Naive thymus-derived CD4-positive, alpha-beta T cell (primary cell): ENCODE measurements around the gene C19orf73. TPM values are rescaled to one million over a fixed set of nuclear protein-coding genes. Genes with fewer than 3 reads are reported as not detected.

Experiments
- ATAC-seq: fragments of 150-1000 bp; cut with Tn5 transposase; 2 replicates; pipeline ENCODE4 v1.10.0; 2021; ENCODE audit warnings: mild to moderate bottlenecking, moderate library complexity
- CTCF ChIA-PET: fragments of 350-600 bp; sonication (Branson Sonifier 250); formaldehyde crosslinking; loops from one replicate; lab custom pipeline; 2021; ENCODE audit warnings: antibody characterized with exemption; lab: Charles Lee
- POLR2A ChIA-PET: fragments of 350-600 bp; sonication (Branson Sonifier 250); formaldehyde crosslinking; loops from one replicate; lab custom pipeline; 2021; ENCODE audit warnings: antibody characterized with exemption, inconsistent platforms; lab: Charles Lee
- DNase-seq, 9 donors: peaks; one replicate each; pipeline versions ENCODE4 v3.0.0 to v3.0.0-alpha.2; 2020 to 2022; ENCODE audit warnings: mixed read lengths in 1 of 9
- H3K27ac ChIP-seq: one replicate; pipeline ENCODE4 v1.7.0; 2013; ENCODE audit warnings: mild to moderate bottlenecking, low read depth, low read length, moderate library complexity
- H3K27me3 ChIP-seq, 2 donors: one replicate each; pipeline ENCODE4 v1.7.0; 2013; ENCODE audit warnings: low read length in 2 of 2, mild to moderate bottlenecking in 2 of 2, moderate library complexity in 2 of 2; ENCODE audit not compliant: control insufficient read depth in 2 of 2, insufficient read depth in 2 of 2
- H3K36me3 ChIP-seq, 3 experiments: 1 replicate in 2 of 3; 2 replicates in 1 of 3; pipeline ENCODE4 v1.7.0; 2013; ENCODE audit warnings: low read length in 3 of 3, mild to moderate bottlenecking in 3 of 3, moderate library complexity in 1 of 3; ENCODE audit not compliant: insufficient read depth in 3 of 3, control insufficient read depth in 2 of 3
- H3K4me1 ChIP-seq, 2 donors: one replicate each; pipeline ENCODE4 v1.7.0; 2013; ENCODE audit warnings: low read length in 2 of 2, mild to moderate bottlenecking in 2 of 2, moderate library complexity in 1 of 2; ENCODE audit not compliant: control insufficient read depth in 2 of 2, insufficient read depth in 2 of 2
- H3K4me3 ChIP-seq: 2 replicates; pipeline ENCODE4 v1.7.0; 2013; ENCODE audit warnings: mild to moderate bottlenecking, low read length
- H3K9me3 ChIP-seq, 3 experiments: 1 replicate in 2 of 3; 2 replicates in 1 of 3; pipeline ENCODE4 v1.7.0; 2013; ENCODE audit warnings: low read length in 3 of 3; ENCODE audit not compliant: control insufficient read depth in 2 of 3
- H3K27ac Mint-ChIP-seq, 9 donors: one replicate each; pipeline ENCODE4 v1.8.0; 2020 to 2022; ENCODE audit warnings: mixed read lengths in 9 of 9, mild to moderate bottlenecking in 8 of 9, moderate library complexity in 5 of 9, inconsistent platforms in 2 of 9
- H3K27me3 Mint-ChIP-seq, 5 donors: one replicate each; pipeline ENCODE4 v1.8.0; 2021 to 2022; ENCODE audit warnings: mixed read lengths in 5 of 5, mild to moderate bottlenecking in 1 of 5
- H3K36me3 Mint-ChIP-seq, 5 donors: one replicate each; pipeline ENCODE4 v1.8.0; 2020 to 2022; ENCODE audit warnings: mixed read lengths in 5 of 5, mild to moderate bottlenecking in 3 of 5, inconsistent platforms in 1 of 5
- H3K4me1 Mint-ChIP-seq, 7 donors: one replicate each; pipeline ENCODE4 v1.8.0; 2020 to 2022; ENCODE audit warnings: mixed read lengths in 7 of 7, mild to moderate bottlenecking in 3 of 7, inconsistent platforms in 1 of 7
- H3K4me3 Mint-ChIP-seq, 10 donors: one replicate each; pipeline ENCODE4 v1.8.0; 2020 to 2022; ENCODE audit warnings: mild to moderate bottlenecking in 10 of 10, mixed read lengths in 10 of 10, moderate library complexity in 6 of 10, inconsistent platforms in 2 of 10
- H3K9me3 Mint-ChIP-seq, 11 donors: one replicate each; pipeline ENCODE4 v1.8.0; 2020 to 2022; ENCODE audit warnings: mixed read lengths in 11 of 11, mild to moderate bottlenecking in 4 of 11, inconsistent platforms in 1 of 11, moderate library complexity in 1 of 11
- intact Hi-C, 2 donors: fragments of 100-400 bp; cut with micrococcal nuclease; formaldehyde crosslinking; loops; one replicate each; pipeline ENCODE4 v1.15.1; 2023
- polyA plus RNA-seq, 2 donors: library from polyadenylated mRNA; unstranded; fragments of 300-500 nt; fragmentation: Illumina TruSeq; gene quantifications; one replicate each; pipeline ENCODE4 v1.2.3, GENCODE V29; 2021
- total RNA-seq, 6 experiments: library from RNA in 5 of 6; stranded (reverse) in 5 of 6; gene quantifications; 1 replicate in 5 of 6; 2 replicates in 1 of 6; pipeline ENCODE4 v1.2.3 and lab custom pipeline; 2021 to 2026

Gene C19orf73
- total and polyA plus RNA-seq, 7 experiments from 2014 or later, result 1.3 to 4.8 (median 2.3) TPM

DNA sequence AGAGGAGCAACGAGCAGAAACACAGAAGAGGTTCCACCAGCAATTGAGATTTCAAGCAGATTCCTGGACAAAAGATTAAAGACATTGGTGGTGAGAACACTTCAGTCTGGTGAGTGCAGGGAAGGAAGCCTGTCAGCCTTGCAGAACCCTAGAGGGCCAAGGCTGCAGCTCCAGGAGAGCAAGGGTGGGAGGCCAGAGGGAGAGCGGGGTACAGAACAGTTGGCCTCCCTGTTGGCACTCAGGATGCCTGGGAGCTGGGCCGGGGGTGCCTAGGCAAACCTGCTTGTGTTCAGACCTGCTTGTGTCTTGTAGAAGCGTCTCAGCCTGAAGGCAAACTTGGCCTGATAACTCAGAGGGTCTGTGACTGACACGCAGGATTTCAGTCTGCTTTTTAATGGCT is 9.9 kb downstream of the C19orf73 start:
- POLR2A ChIA-PET, result no interaction called here
- no peaks in the 10 kb centered on the region for H3K9me3 ChIP-seq
- H3K27ac ChIP-seq, result no peak overlapping the region
- H3K36me3 ChIP-seq, result peaks cover 0 to 52% (median 15%) of the 10 kb centered on the region in 3 experiments
- H3K4me1 Mint-ChIP-seq, result peaks cover 9 to 29% (median 18%) of the 10 kb centered on the region in 7 donors
- DNase-seq (no peak), ATAC-seq (no peak)
- H3K4me3 ChIP-seq, result no peak overlapping the region
- H3K27me3 ChIP-seq, result no peaks in the 10 kb centered on the region
- peak overlapping the region in 1 of 10 donors; percentile 46 for H3K4me3 Mint-ChIP-seq
- H3K36me3 Mint-ChIP-seq, result peaks cover 5 to 28% (median 16%) of the 10 kb centered on the region in 5 donors
- CTCF ChIA-PET, result interaction anchor here (0.9 to 1.0 kb wide), 2 partner anchors 8 to 12 kb away, joined by 3 read pairs; no protein-coding TSS in a partner anchor
- H3K27ac Mint-ChIP-seq, result peak overlapping the region in 3 of 9 donors; percentile 10 to 40 (median 34)
- peaks cover 4 to 5% of the 10 kb centered on the region in 2 donors for H3K4me1 ChIP-seq
- peaks cover 0 to 2% (median 0%) of the 10 kb centered on the region in 11 donors for H3K9me3 Mint-ChIP-seq
- intact Hi-C loops, result no loop called here
- H3K27me3 Mint-ChIP-seq, result no peaks in the 10 kb centered on the region

DNA sequence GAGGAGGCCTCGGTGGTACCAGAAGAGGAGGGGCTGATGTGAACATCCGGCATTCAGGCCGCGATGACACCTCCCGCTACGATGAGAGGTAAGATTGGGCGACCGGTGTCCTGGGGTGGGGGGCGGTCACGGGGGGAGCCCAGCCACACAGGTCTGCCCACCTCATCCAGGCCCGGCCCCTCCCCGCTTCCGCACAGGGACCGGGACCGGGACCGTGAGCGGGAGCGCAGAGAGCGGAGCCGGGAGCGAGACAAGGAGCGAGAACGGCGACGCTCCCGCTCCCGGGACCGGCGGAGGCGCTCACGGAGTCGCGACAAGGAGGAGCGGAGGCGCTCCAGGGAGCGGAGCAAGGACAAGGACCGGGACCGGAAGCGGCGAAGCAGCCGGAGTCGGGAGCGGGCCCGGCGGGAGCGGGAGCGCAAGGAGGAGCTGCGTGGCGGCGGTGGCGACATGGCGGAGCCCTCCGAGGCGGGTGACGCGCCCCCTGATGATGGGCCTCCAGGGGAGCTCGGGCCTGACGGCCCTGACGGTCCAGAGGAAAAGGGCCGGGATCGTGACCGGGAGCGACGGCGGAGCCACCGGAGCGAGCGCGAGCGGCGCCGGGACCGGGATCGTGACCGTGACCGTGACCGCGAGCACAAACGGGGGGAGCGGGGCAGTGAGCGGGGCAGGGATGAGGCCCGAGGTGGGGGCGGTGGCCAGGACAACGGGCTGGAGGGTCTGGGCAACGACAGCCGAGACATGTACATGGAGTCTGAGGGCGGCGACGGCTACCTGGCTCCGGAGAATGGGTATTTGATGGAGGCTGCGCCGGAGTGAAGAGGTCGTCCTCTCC is 11.1 kb downstream of the C19orf73 start:
- peaks cover 5 to 28% (median 16%) of the 10 kb centered on the region in 5 donors for H3K36me3 Mint-ChIP-seq
- Histone ChIP-seq H3K4me3 (no peak overlapping the region), H3K27me3 (no peaks in the 10 kb centered on the region), H3K9me3 (no peaks in the 10 kb centered on the region), H3K4me1 (no peaks in the 10 kb centered on the region), H3K27ac (no peak overlapping the region), H3K36me3 (peaks cover 0 to 64% (median 15%) of the 10 kb centered on the region in 3 experiments)
- ChIA-PET POLR2A (no interaction called here), CTCF (interaction anchor here (0.6 kb wide), 2 partner anchors 28 to 415 kb away, joined by 3 to 4 read pairs; no protein-coding TSS in a partner anchor)
- intact Hi-C loops, result loop anchor here in 1 of 2 donors (2.0 kb wide), 1 partner anchor 23 kb away; the partner anchor contains the start of gene SNRNP70
- DNase-seq, result no peak
- peaks cover 0 to 2% (median 0%) of the 10 kb centered on the region in 11 donors for H3K9me3 Mint-ChIP-seq
- no peak overlapping the region for H3K4me3 Mint-ChIP-seq
- no peak for ATAC-seq
- H3K27ac Mint-ChIP-seq, result no peak overlapping the region
- H3K4me1 Mint-ChIP-seq, result peaks cover 3 to 17% (median 10%) of the 10 kb centered on the region in 7 donors
- no peaks in the 10 kb centered on the region for H3K27me3 Mint-ChIP-seq

DNA sequence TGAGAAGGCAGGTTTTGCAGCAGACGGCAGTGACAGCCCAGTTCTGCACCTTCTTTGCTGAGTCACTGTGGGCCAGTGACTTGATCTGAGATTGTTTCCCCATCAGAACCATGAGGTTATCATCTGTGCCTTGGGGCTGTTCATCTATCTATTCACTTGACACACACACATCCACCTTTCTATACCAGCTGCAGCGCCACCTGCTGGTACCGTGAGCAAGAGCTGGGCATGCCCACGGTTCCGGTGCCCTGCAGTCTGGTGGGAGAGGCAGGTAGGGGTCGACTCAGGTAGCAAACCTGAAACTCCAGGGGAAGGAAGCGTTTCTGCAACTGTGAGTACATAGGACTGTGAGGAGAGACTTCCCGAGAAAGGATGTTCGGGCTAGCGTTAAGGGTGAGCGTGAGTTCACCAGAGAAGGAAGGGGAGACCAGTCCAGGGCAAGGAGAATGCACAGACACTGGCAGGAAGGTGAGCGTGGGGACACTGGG is 12.3 kb downstream of the C19orf73 start:
- no peak overlapping the region for H3K4me3 ChIP-seq
- Mint-ChIP-seq H3K36me3 (peaks cover 5 to 31% (median 16%) of the 10 kb centered on the region in 5 donors), H3K27me3 (no peaks in the 10 kb centered on the region), H3K27ac (peak overlapping the region in 4 of 9 donors; percentile 26 to 72 (median 52)), H3K4me3 (no peak overlapping the region), H3K4me1 (peaks cover 3 to 14% (median 8%) of the 10 kb centered on the region in 7 donors), H3K9me3 (peaks cover 0 to 2% (median 0%) of the 10 kb centered on the region in 11 donors)
- H3K9me3 ChIP-seq, result no peaks in the 10 kb centered on the region
- intact Hi-C loops, result loop anchor here in 1 of 2 donors (1.0 to 2.0 kb wide), 2 partner anchors 9 to 22 kb away; partner anchors contain the start of gene SNRNP70
- DNase-seq, result peak; percentile 38 to 67 (median 57)
- ATAC-seq, result peak; percentile 85
- peaks cover 6 to 75% (median 15%) of the 10 kb centered on the region in 3 experiments for H3K36me3 ChIP-seq
- no peak overlapping the region for H3K27ac ChIP-seq
- H3K27me3 ChIP-seq, result no peaks in the 10 kb centered on the region
- ChIA-PET CTCF (interaction anchor here (0.9 to 2.1 kb wide), 4 partner anchors 7 to 13 kb away, joined by 3 to 6 read pairs (median 4); partner anchors contain the start of genes LIN7B and PPFIA3), POLR2A (interaction anchor here (1.0 to 1.2 kb wide), 2 partner anchors 9 to 11 kb away, joined by 4 read pairs; no protein-coding TSS in a partner anchor)
- no peaks in the 10 kb centered on the region for H3K4me1 ChIP-seq

DNA sequence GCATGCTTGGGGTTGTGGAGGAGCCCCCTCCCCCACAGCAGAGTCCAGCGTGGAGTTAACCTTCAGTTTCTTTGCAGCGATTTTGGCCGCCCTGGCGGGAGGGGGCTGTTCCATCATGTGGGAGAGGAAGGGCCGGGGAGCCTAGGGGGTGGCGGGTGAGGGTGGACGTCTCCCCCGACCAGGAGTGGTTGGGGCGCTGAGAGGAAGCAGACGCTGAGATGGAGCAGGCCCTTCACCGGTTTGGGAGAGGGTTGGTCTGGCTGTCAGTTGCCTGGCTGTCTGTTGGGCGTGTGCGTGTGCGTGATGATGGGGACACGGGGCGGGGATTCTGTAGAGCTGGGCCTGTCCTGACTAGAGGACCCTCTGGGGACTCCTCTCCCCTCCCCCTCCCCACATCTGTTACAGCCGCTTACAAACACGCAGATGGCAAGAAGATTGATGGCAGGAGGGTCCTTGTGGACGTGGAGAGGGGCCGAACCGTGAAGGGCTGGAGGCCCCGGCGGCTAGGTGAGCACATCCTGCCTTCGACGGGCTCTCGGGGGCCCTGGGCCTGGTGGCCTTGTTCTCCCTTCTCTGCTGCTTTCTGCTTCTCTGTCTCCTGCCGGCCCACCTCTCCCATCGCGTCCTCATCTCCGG is 14.6 kb downstream of the C19orf73 start:
- Mint-ChIP-seq H3K4me3 (no peak overlapping the region), H3K9me3 (peaks cover 0 to 2% (median 0%) of the 10 kb centered on the region in 11 donors), H3K27ac (peak overlapping the region in 2 of 9 donors; percentile 40 to 55), H3K36me3 (peaks cover 11 to 42% (median 22%) of the 10 kb centered on the region in 5 donors), H3K27me3 (no peaks in the 10 kb centered on the region), H3K4me1 (peaks cover 0 to 20% (median 8%) of the 10 kb centered on the region in 7 donors)
- no peaks in the 10 kb centered on the region for H3K4me1 ChIP-seq
- ChIA-PET POLR2A (interaction anchor here (0.8 kb wide), 1 partner anchor 26 kb away, joined by 3 read pairs; no protein-coding TSS in a partner anchor), CTCF (interaction anchor here (1.2 kb wide), 1 partner anchor 309 kb away, joined by 5 read pairs; no protein-coding TSS in a partner anchor)
- DNase-seq, result no peak
- no peaks in the 10 kb centered on the region for H3K9me3 ChIP-seq
- no peaks in the 10 kb centered on the region for H3K27me3 ChIP-seq
- ATAC-seq, result no peak
- peaks cover 12 to 98% (median 23%) of the 10 kb centered on the region in 3 experiments for H3K36me3 ChIP-seq
- H3K27ac ChIP-seq, result no peak overlapping the region
- intact Hi-C loops, result no loop called here
- H3K4me3 ChIP-seq, result no peak overlapping the region

DNA sequence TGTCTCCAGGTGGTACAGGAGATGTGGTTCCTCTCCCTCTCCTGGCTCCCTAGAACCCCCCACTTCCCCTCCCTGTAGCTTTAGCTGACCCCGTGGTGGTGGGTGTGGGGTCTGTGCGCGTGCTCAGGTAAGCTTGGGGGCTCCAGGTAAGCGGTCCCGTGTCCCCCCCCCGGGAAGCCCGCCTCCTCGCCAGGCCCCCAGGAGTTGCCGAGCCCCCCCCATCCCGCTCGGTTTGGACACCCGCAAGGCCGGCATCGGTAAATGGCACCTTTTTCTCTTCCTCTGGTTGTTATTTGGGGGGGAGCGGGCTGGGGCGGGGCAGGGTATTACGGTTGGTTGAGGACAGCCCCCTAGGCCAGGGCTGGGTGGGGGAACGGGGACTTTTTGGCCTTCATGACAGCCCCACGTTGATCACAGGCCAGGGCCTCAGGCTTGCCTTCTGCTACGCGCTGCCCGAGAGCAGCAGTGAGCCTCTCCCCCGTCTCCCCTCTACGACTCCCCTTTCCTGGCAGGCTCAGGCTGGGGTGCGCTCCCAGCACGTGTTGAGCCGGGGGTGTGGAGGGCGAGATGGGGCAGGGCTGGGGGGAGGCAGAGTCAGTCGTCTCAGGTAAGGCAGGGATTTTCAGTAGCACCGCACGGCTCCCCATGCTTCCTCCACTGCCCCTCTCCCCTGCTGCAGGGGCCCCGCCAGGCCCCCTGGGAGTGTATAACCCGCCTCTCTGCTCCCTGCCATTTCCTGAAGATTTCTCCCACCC is 15.4 kb downstream of the C19orf73 start:
- Histone ChIP-seq H3K27me3 (no peaks in the 10 kb centered on the region), H3K4me3 (no peak overlapping the region), H3K36me3 (peaks cover 19 to 98% (median 30%) of the 10 kb centered on the region in 3 experiments), H3K4me1 (no peaks in the 10 kb centered on the region), H3K9me3 (no peaks in the 10 kb centered on the region), H3K27ac (no peak overlapping the region)
- Mint-ChIP-seq H3K27ac (no peak overlapping the region), H3K4me3 (no peak overlapping the region), H3K4me1 (peaks cover 0 to 20% (median 8%) of the 10 kb centered on the region in 7 donors), H3K27me3 (no peaks in the 10 kb centered on the region), H3K9me3 (peaks cover 0 to 2% (median 0%) of the 10 kb centered on the region in 11 donors), H3K36me3 (peaks cover 14 to 37% (median 23%) of the 10 kb centered on the region in 5 donors)
- ATAC-seq (no peak), DNase-seq (no peak)
- intact Hi-C loops, result no loop called here
- CTCF ChIA-PET, result no interaction called here
- POLR2A ChIA-PET, result no interaction called here
